ENCODE results near the gene GPR35. TPM values are rescaled to one million over a fixed set of nuclear protein-coding genes. Genes with fewer than 3 reads are reported as not detected.

GPR35 gene
- total and polyA plus RNA-seq, 2 of the 13 experiments (the other 11 are each of a cell fraction or from before 2014, with no cell fraction given): 27.1 to 44.2 TPM

GRCh38 chr2:240579771-240580614, 45.3 kb upstream of the GPR35 start (continued):
- TF ChIP-seq ZNF576 (CRISPR knock-in tag; IDR thresholded peaks at IDR 0.05) (no peak), TCF12 (IDR thresholded peaks at IDR 0.05) (no peak), TCF12 (CRISPR knock-in tag; IDR thresholded peaks at IDR 0.05) (peak; percentile 29; the same call in 1 of the 2 replicates), SAP130 (CRISPR knock-in tag; IDR thresholded peaks at IDR 0.05; ENCODE audit: low read depth) (peak; percentile 95), CEBPZ (IDR thresholded peaks at IDR 0.05; ENCODE audit: low read length) (no peak), MED13 (CRISPR knock-in tag; IDR thresholded peaks at IDR 0.05) (no peak), ATF4 (CRISPR knock-in tag; IDR thresholded peaks at IDR 0.05) (no peak; a peak in 1 of 4 replicates), CREM (IDR thresholded peaks at IDR 0.05) (peak; percentile 49), CREM (CRISPR knock-in tag; IDR thresholded peaks at IDR 0.05) (no peak), ARID3A (IDR thresholded peaks at IDR 0.05; ENCODE audit: low read depth, low read length) (peak; percentile 14; the same call in 1 of the 2 replicates), KAT7 (CRISPR knock-in tag; IDR thresholded peaks at IDR 0.05; ENCODE audit: borderline replicate concordance) (peak; percentile 87; the same call in 1 of the 2 replicates), NCOA5 (CRISPR knock-in tag; IDR thresholded peaks at IDR 0.05) (no peak), CHD4 (IDR thresholded peaks at IDR 0.05; ENCODE audit: borderline replicate concordance, low read length) (peak; percentile 69; the same call in 1 of the 2 replicates), MTA3 (CRISPR knock-in tag; IDR thresholded peaks at IDR 0.05) (no peak), NCOR1 (IDR thresholded peaks at IDR 0.05; ENCODE audit: borderline replicate concordance, low read length) (peak; percentile 82), DNMT3B (CRISPR knock-in tag; conservative IDR thresholded peaks at IDR 0.05) (no peak), ATRX (CRISPR knock-in tag; IDR thresholded peaks at IDR 0.05; ENCODE audit: borderline replicate concordance) (no peak), FOXO1 (CRISPR knock-in tag; IDR thresholded peaks at IDR 0.05) (peak; percentile 56; the same call in 1 of the 2 replicates), ZKSCAN5 (CRISPR knock-in tag; IDR thresholded peaks at IDR 0.05) (no peak), ZNF329 (CRISPR knock-in tag; IDR thresholded peaks at IDR 0.05; ENCODE audit: low read depth) (no peak), ZNF557 (CRISPR knock-in tag; IDR thresholded peaks at IDR 0.05) (0 out of 2 replicates have a peak, but pooled peaks have one; percentile 32), MAFK (conservative IDR thresholded peaks at IDR 0.05 in 1 of 2, IDR thresholded peaks at IDR 0.05 in 1 of 2; ENCODE audit: low read length in 2 of 2) (no peak), ZNF879 (CRISPR knock-in tag; IDR thresholded peaks at IDR 0.05) (no peak), RBM39 (IDR thresholded peaks at IDR 0.05; ENCODE audit: low read depth, low read length, poor library complexity, severe bottlenecking) (peak; percentile 29), YEATS4 (CRISPR knock-in tag; IDR thresholded peaks at IDR 0.05; ENCODE audit: borderline replicate concordance) (peak; percentile 39; the same call in 1 of the 2 replicates)
